Hindlimb muscle (tissue), 1 donor: ENCODE measurements around the gene KCNN3. TPM values are rescaled to one million over a fixed set of nuclear protein-coding genes. Genes with fewer than 3 reads are reported as not detected.
A peak's percentile ranks its signal among the peaks of the same experiment; 100 is the strongest.

Experiments used
- DNase-seq: peaks from one replicate; pipeline ENCODE4 v3.0.0-alpha.2; 2013
- polyA plus RNA-seq: library from polyadenylated mRNA; unstranded; fragments of 120-200 nt; gene quantifications from one replicate; pipeline ENCODE4 v1.2.1, GENCODE V29; 2013; ENCODE audit not compliant: insufficient read length

The KCNN3 gene
- polyA plus RNA-seq, 1 donor, result 11.8 TPM

DNA sequence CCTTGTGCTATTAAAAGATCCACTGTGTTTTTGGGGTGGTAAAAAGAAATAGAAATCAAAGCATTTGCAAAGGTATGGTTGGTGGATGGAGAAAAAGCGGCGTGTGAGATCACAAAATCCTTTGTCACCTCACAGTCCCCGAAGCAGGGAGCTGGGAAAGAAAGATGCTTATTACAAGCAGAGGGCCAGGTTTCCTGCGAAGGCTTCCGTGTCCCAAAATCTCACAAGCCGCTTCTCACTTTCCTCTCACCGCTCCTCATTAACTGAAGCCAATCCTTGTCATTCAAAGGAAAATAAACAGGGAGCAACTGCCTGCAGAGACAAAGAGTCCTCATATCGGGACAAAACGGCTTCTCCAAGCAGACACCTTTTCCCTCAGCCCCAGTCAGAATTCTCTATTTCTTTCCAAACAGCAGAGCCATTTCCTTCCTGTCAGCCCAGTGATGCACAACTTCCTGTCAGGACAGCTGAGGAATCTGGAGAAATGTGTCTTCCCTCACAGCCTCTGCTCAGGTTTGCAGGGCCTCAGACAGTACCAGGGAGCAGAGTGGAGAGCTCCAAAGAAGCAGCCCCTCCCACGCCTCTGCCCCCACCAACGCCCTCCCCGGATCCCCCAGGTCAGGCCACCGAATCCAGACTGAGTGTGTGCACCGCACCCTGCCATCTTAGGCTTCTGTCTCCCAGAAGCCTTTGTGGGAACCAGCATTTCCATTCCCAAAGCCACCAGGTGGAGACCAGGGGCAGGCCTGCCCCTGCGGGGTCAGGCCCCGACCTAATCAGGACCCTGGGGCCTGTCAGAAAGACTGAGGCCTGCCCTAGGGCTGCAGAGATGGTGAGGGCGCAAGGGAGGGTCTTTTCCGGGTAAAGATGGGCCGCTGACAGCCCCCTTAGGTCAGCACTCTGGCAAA is 29.6 kb downstream of the KCNN3 start:
- DNase-seq, result no peak

DNA sequence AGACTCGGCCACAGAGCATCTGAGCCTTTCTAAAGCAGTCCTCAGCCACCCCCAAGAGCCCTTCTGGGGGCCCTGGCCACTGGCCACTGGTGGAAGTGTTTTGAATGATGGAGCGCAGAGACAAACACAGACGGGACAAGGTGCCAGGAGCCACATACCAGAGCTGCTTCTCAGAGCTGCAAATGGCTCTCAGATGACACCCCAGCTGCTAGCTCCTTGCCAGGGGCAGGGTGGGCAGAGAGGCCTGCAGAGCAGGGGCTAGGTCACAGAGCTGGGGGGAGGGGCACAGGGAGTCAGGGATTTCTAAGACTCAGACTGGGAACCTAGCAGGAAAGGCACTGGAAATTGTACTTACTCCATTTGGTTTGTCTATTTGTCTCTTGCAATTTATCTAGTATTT is 30.4 kb downstream of the KCNN3 start:
- DNase-seq, result no peak

DNA sequence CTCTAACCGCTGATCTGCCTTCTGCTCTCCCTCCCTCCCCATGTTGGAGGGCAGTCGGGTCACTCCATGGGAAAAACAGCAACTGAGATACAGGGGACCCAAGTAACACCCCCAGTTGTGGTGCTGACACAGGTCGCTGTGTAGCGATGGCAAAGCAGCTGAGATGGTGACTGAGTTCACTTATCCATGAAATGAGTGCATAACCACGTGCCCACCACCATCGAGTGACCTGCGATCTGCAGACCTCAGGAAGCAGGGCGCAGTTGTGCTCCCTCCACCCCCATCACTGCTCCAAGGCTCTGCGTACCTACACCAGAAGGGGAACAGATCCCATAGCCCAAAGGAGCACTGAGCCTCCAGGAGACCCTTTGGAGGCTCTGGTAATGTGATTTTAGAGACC is 31.1 kb downstream of the KCNN3 start:
- no peak for DNase-seq

DNA sequence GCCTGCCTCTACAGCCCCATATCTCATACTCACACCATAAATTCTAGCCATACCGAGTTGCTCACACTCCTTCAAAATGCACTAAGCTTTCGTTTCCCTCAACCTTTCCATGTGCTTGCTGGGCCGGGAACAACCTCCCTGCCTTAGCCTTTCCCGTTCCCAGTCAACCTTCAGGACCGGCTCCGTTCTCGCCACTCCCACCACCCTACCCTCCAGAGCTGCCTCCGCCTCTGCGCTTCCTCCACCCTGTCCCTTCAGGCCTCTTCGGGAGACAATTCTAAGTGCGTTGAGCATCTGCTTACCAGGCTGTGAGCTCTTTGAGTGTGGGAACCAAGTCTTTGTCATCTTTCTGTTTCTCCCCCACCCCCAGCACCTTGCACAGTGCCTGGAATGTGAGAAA is 31.6 kb downstream of the KCNN3 start:
- no peak for DNase-seq

DNA sequence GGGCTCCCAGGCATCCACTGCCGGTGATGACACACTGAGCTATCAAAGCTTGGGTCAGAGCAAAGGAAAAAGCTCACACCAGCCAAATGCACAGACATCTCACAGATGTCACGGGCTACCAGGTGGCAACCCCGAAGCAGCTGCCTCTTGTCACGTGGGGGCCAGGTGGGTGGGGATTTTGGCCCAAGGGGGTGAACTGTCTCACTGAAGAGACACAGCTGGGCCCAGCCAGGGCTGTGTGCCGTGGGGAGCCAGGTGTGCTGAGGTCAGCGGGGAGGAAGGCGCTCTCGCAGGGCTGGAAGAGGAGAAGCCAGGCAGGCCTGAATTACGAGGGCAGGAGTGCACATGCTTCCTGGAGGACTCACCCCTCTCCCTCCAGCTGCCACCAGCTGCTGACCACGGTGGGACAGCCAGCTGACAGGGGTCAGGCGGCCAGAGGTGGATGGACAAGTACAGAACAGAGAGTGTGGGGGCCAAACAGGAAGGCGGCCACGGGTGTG is 32.4 kb downstream of the KCNN3 start:
- peak; percentile 42 for DNase-seq

DNA sequence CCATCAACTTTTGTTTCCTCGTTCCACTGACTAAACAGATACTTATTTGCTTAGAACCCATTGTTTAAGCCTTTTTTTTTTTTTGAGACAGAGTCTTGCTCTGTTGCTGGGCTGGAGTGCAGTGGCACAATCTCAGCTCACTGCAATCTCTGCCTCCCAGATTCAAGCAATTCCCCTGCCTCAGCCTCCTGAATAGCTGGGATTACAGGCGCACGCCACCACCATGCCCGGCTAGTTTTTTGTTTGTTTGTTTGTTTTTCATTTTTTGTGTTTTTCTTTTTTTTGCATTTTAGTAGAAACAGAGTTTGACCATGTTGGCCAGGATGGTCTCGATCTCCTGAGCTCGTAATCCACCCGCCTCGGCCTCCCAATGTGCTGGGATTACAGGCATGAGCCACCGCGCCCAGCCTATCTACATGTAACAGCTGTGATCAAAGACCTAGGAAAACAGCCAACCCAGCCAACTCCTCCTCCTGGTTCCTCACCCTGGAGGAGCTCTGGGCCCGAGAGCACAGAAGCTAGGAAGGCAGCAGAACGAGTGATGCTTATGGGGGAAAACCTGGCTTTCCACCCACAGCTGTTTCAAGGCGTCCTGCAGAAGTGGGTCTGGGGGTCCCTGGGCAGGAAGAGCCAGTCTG is 32.9 kb downstream of the KCNN3 start:
- no peak for DNase-seq

DNA sequence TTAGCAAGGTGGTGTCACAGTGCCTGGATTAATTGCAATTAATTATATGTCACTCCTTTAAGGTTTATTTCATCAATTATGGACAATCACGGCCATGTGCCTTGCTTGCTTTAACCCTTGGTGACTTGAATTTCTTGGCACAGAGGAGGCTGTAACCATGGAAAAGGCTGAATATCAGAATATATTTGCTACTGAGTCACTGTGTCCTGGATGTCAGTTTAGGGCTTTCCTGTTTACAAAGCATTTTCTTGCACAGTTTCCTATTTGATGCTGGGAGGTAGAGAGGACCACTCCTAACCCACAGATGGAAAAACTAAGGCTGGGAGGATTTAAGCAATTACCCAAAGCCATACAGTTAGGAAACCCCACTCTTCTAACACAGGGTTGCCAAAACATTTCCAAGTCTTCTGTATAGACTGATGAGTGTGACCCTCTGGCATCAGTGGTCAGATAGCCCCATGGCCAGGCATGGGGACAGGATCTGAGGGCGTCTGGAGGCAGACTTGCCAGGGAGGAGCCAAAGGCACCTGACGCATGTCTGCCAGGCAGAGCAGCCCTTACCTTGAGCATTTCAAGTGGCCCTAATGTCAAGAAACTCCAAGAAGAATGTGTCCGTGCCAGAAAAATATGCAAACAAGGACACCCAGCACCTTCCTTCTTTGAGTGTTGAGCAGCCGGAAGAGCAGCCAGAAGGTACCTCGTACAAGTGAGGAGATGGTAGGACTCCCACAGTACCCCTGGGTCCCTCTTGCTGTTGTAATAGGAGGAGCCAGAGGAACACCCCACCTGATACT is 34.4 kb downstream of the KCNN3 start:
- DNase-seq, result no peak

DNA sequence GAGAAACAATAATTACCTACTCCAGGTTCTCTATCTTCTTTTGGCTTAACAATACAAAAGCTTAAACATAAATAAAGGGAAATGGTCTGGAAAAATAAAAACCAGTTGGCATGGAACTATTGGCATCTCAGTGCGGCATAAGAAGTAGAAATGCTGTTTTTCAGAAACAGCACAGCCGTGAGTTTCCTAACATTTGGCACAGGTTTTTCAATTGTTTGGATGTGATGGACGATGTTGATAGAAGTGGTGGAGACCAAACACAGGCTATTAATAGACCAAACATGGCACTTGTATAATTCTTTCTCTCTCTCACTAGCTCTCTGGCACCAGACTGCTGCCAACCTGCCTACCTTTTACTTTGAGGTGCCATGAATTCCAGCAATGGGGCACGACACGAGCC is 36.2 kb downstream of the KCNN3 start:
- no peak for DNase-seq

DNA sequence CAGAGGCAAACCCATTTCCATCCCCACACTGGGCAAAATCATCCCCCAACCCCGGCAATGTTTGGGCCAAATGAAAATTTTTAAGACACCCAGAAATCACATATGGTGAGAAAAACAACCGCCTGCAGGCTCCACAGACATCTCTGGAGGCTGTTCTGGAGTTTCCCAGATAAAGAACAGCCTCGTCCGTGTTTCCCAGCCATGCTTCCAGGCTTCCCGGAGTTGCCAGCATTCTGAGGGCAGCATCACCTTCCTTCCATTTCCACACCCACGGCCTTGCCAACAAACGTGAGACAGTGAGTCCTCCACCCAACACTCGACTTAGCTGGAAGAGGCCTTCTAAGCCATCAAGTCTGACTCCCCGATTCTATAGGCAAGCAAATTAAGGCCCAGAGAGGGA is 36.9 kb downstream of the KCNN3 start:
- DNase-seq, result no peak

DNA sequence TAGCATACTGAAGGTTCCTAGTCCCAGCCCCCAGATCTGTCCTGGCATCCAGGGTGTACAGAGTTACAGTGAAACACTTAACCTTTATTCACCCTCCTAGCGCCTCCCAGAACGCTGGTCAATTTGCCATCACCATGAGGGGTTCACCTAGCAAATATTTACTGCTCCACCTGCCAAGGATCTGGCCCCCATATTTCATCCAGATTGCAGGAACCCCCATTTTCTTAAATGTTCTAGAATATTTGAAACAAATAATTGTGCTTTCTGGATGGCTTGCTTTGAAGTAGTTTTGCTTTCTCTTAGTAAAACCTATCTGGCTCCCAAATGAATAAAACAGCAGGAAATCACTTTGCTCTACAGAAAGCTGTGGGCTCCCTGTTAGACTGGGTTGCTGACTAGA is 37.7 kb downstream of the KCNN3 start:
- DNase-seq, result no peak

DNA sequence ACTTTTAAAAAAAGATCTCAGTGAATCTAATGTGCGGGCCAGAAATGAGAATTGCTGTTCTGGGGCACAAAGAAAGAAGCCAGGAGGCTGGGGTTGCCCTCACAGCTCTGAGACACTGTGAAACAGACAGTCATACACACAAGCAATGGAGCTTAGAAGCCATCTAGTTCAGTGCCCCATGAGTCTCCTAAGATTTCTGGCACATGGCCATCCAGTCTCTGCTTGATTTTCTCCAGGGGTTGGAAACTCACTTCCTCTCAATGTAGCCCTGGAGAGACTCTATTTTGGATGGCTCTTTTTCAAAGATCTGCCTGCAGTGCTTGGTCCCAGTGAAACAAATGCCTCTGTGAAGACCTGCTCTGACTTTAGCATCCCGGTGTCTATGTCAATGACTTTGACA is 38.6 kb downstream of the KCNN3 start:
- no peak for DNase-seq

DNA sequence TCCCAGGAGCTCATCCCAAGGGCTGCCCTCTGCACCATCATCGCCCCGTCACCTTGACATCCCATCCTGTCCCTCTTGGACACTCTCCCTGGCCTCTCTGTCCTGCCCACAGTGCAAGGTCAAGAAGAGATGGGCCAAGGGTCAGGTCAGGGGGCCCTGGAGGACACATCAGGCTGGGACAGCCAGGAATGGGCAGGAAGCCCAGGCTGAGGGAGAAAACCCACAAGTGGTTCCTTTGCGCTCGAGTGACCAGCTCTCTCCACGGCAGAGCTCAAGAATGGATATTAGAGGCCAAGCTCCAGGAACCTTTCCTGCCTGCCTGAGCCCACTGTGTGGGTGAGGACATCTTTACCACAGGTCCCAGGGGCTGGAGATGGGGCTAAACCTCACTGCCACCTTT is 41.0 kb downstream of the KCNN3 start:
- DNase-seq, result no peak

DNA sequence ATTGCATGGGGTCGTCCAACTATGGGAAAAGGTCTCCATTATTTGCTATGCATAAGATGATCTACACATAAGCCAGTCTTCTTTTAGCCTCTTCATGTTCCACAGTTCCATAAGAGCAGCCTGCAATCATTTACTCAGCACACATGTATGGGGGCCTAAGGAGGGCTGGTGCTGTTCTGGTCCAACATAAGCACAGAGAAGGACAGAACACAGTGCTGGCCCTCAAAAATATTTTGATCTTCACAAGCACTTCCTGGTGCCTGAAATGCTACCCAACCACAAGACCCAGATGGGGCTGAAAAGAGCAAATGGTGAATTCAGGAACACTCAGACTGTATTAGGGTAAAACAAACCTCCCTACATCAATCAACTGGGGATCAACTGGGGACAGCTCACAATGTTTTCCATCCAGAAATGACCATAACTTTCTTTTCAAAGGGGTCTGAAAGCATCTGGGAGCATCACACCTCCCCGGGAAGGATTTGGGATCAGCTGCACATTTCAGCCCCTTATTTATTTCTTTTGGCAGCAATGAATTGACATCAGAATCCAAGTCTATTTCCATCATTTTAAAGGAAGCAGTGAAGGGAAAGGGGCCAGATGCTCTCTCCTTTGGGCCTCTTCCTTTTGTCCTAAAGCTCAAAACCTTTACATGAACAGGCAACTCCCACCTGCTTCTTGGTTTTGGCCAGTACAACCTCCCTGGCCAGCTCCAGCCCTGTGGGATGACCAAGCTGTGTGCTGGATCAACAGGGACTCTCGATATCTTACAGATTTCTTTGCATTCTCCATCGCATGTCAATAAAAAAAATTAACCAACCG is 45.7 kb downstream of the KCNN3 start:
- no peak for DNase-seq

DNA sequence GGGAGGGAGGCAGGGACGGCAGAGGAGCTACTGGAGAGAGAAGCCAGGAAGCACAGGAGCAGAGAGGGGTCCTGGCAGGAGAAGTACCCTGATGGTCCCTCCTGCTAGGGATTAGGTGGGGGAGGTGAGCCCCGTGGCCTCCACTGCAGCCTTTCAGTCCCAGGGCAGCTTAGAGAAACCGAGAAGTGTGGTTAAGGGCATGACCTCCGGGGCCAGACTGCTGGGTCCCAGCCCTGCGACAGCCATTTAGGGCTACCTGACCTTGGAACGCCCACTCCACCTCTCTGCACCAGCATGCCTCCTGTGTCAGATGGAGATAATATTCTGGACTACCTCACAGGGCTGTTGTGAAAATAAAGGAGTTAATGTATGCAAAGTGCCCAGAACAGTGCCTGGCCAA is 47.4 kb downstream of the KCNN3 start:
- no peak for DNase-seq

DNA sequence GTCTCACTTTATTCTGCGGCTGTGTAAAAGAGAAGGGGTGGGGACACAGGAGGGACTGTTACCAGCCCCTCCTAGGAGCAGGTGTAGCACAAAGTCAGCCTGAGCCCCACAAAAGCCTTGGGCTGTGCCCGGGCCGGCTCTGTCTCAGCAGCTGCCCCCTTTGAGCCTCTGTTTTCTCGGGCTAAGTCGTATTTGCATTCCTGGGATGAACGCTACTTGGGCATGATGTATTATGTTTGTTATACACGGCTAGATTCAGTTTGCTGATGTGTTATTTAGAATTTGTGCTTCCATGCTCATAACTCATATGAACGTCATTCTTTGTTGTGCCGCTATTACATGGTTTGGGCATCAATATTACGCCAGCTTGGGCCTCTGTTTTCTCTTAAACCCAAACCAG is 47.8 kb downstream of the KCNN3 start:
- DNase-seq, result no peak

DNA sequence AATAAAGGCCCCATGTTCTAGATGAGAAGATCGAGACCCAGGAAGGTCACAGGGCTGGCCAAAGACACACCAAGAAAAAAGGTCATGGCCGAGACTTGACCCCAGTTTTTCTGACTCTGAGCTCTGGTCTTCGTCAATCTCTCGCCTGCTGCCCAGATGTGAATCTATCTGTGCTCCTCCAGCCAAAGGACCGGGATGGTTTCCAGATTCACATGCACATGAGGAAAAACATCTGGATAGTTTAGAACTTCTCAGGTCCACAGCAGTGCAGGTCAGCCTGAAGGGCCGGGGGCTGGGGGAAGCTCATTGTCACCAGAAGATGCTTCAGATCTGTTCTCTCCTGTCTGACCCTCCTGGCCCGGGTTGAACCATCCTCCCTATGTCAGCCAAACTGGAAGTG is 49.0 kb downstream of the KCNN3 start:
- peak; percentile 40 for DNase-seq

DNA sequence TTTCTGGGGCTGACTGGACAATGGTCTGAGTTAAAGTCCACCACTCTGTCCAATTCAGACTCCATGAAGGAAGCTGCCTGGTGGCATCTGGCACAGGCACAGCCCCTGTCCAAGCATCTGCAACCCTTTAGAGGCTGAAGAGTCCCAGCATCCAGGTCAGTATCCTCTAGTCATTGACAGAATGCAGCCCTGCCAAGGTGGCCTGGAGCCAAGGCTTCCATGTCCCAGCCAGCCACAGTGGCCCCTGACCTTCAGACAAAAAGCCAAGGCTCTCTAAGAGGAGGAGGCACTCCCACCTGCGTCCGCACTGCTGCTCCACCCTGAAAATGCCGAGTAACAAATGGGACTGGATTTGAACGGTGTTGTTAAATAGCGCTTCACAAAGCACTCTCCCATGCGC is 49.4 kb downstream of the KCNN3 start:
- no peak for DNase-seq

DNA sequence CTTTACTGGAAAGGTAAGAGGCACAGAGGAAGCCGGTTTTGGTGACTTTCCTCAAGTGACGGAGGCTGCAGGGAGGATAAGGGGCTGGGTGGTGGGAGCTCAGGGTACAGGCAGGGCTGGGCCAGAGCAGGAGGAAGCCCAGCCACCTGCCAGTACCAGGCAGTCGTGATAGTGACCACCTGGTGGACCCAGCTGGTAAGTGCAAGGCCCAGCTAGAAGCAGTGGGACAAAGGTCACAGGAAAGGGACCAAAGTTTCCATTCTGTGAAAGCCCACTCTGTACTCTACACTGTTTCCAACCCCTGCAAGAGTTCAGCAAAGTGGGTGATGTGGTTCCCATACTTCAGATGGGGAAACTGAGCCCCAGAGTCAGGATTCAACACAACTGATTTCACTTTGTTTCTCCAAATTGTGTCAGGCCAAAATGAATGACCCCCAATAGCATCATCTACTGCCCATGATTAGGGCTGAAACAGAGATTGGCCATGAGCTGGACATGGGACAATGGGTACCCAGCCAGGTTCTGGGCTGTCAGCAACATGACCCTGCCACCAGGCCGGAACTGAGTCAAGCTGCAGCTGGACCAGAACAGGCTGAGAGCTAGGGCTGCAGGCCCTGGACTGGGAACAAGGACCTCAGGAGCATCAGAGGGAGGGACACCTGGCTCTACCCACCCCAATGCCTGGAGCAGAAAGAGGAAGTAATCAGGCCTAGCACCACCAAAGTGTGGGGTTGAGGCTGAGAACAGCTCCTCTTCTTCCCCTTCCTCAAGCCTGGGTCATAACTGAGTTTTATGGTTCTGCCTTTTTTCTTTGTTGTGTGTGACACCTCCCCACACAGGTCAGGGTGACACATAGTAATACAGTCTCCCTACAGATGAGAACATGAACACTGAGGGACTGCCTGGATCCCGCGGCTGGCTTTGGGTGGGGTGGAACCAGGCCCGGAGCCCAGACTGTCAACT is 50.2 kb downstream of the KCNN3 start:
- no peak for DNase-seq

DNA sequence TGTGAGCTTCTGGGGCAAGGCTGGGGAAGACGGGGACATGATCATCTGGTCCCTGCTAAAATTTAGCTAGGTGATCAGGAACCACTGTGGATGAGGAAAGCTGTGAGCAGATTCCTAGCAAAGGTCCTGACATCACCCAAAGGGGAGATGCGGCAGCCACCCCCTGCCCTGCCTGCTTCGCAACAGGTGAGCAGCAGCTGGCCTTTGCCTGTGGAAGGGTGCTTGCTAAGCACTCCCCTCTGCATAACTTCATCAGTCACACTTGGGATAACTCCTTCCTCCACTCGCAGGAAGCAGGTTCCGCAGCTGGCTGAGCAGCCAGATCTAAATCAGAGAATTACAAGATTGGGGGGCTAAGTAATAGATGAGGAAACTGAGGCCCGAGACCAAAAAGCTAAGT is 51.2 kb downstream of the KCNN3 start:
- DNase-seq, result no peak

DNA sequence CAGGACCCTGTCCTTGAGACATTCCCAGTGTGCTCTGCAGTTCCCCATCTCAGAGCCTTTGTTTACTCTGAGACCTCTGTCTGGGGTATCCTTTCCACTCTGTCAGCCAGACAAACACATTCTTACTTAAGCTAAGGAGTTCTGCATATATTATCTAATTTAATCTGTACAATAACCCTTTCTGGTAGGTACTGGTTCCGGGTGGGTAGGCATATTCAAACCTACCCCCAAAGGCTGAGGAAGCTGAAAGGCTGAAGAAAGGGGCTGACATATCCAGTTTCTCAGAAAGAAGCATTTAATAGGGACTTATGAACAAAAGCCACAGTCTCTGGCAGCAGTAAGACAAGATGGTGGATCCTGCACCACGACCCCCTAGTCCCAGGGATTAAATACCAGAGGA is 53.1 kb downstream of the KCNN3 start:
- DNase-seq, result no peak

DNA sequence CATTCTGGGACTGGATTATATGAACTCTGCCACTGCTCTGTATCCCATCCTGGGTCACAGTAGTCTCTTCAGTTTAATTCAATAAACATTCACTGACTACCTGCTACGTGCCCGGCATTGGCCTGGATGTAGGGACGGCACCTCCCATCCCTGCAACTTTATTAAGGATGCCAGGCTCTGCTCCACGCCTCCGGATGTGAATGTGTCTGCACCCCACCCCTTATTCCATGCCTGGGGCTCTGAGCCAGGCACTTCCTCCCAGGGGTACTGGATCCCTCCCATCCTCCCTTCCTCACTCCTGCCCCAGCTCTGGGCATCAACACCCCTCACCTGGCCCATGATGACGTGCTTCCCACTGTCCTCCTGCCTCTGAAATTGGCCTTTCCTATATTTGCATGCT is 53.7 kb downstream of the KCNN3 start:
- no peak for DNase-seq
